ENCODE results near the gene SWI5.
A peak's percentile ranks its signal among the peaks of the same experiment; 100 is the strongest.

SWI5 gene

DNA sequence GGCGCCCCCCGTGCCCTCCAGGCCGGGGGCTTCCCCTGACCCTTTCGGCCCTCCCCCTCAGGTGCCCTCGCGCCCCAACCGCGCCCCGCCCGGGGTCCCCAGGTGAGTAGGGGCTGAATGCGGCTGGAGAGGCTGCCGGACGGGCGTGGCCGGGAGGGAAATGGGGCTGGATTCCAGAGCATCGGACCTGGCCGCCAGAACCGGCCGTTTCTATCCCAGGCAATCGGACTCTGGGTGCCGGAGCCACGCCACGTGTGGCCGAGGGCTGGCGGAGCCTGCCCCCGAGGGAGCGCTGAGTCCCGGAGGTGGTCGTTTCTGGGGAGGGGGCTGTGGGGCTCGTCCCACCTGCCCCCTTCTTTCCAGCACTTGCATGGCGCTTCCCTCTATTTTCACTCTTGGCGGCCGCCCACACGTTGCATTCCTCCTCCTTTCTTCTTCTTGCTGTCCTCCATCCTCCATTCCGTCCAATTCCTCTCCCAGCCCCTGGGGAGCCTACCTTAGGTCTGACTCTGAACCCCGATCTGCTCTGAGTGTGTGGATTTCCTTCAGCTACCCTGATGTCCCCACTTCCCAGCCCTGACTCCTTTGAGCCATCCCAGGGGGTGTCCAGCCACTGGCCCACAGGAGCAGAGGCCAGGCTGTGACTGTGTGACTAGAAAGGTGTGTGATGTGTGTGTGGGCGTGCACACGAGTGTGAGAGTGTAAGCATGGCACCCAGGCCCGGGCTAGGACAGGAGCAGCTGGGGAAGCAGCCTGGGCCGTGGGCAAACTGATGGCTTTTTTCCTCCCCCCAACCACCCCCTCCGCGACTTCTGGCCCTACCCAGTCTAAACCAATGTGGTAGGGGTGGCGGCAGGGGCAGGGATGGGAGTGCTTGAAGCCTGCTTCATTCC is 25.0 kb upstream of the SWI5 start:
- no peak for DNase-seq (ENCODE audit: low read depth, low spot score)
- H3K4me3 ChIP-seq (ENCODE audit: low read length): no peak overlapping the region

DNA sequence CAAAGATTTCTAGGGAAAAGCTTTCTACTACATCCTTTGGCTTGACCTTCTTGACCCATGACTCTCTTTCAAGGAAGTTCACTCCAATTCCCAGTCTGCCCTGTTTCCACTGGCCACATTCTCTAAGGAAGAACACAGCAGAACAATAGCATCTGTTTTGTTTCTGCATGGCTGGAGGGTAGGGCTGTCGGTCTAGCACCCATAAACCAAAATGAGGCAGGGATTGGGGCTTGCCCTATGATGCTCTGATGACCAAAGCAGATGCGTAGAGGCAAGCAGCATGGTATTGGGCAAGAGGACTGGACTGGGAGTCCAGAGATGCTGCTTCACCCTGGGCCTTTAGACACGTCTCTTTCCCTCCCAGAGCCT is 24.4 kb upstream of the SWI5 start:
- H3K4me3 ChIP-seq (ENCODE audit: low read length): no peak overlapping the region
- no peak for DNase-seq (ENCODE audit: low read depth, low spot score)

DNA sequence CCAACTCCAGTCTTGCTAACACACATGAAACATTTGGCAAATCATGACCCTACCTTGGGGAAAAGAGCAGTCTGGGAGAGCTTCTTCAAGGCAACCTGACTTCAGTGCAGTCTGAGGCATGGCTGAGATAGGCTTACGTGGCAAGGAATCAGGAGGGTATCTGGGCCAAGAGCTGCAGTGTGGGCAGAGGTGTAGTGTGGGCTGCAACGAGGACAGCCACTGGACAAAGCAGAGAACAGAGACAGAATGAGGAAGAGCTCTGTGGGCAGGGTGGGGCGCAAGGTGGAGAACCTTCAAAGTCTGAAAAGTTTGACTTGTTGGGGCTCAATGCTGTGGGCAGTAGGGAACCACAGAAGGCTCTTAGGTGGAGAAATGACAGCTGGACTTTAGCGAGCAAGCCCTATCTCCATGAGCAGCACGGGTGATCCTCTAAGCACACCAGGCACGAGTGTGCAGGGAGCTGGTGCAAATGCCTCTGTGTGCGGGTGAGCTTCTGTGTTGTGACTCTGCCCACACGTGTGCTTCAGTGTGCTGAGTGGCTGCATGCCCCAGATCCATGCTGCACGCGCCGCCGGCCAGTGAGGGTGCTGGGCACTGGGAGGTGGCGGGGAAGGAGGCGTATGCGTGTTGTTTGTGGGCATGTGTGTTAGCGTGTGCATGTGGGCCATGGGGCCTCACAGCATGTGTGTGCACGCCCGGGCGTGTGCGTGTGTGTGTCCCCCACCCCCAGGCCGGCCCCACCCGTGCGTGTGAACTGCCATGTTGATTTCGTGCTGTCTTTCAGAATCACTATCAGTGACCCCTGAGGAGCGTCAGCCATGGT is 23.5 kb upstream of the SWI5 start:
- DNase-seq (ENCODE audit: low read depth, low spot score): no peak
- H3K4me3 ChIP-seq (ENCODE audit: low read length): no peak overlapping the region

DNA sequence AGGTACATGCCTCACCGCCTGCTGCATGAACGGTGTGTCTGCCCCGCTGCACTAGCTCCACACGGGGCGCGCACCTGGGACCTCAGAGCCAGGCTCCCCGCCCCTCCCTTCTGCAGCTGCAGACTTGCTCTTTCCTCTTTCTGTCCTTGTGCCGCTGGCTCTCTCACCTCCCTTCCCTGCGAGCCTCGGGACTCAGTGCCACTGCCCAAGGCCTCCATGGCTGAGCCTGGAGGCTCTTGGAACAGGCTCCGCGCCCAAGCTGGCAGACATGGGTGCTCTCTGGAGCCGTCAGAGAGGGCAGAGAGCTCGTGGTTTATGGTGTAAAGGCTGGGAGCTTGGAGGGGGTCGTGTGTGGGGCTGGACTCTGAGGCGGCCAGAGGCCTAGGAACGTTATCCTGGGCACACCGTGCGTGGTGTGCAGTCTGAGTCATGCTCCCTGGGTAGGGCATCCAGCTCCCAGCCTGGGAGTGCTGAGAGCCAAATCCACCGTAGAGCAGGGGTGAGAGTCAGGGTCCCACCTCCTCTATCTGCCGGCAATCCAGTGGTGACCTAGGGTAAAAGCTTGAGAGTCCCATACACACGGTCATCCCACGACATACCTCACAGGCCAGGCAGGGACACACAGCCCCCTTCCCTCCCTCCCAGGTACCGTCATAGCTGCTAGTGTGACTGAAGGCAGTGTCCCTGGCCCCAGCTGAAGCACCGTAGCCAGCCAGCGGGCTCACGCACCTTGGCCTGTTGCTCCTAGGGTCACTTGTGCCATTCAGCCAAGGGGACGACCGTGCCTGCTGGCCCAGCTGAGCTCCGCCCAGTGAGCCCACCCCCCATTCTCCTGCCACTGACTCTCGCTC is 22.7 kb upstream of the SWI5 start:
- DNase-seq (ENCODE audit: low read depth, low spot score): no peak

DNA sequence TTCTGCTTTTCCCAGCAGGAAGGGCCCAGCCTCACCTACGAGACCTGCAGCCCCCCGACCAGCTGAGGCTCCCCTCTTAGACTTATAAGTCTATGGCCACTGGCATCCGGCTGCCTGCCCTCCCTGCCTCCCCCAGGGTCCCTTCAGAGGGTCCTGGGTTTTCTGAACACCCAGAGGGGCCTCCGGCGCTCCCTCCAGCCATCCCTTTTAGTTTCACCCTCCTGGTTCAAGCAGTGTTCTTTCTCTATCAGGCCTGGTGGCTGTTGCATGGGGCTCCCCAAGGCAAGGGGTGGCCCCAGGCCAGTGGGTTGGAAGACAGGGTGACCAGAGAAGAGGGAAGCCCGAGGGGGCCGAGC is 22.1 kb upstream of the SWI5 start:
- DNase-seq (ENCODE audit: low read depth, low spot score): no peak
- H3K4me3 ChIP-seq (ENCODE audit: low read length): no peak overlapping the region

More for the DNA sequence above, 22.7 kb upstream of the SWI5 start:
- H3K4me3 ChIP-seq (ENCODE audit: low read length): no peak overlapping the region

DNA sequence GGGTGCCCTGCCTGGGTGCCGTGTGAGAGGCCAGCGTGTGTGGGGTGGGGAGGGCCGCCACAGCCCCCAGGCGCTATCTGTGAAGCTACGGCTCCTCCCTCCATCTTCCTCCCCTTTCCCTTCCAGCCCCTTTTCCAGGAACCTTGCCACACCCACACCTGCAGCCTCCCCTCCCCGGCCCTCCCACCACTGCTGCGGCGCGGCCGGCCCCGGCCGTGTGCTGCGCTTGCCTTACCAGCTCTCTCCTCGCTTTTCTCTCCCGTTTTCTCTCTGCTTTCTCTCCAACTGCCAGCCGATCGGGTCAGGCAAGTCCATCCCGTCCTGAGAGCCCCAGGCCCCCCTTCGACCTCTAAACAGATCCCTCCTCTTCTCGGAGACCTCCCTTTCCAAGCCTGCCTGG is 21.7 kb upstream of the SWI5 start:
- H3K4me3 ChIP-seq (ENCODE audit: low read length): no peak overlapping the region
- DNase-seq (ENCODE audit: low read depth, low spot score): no peak

DNA sequence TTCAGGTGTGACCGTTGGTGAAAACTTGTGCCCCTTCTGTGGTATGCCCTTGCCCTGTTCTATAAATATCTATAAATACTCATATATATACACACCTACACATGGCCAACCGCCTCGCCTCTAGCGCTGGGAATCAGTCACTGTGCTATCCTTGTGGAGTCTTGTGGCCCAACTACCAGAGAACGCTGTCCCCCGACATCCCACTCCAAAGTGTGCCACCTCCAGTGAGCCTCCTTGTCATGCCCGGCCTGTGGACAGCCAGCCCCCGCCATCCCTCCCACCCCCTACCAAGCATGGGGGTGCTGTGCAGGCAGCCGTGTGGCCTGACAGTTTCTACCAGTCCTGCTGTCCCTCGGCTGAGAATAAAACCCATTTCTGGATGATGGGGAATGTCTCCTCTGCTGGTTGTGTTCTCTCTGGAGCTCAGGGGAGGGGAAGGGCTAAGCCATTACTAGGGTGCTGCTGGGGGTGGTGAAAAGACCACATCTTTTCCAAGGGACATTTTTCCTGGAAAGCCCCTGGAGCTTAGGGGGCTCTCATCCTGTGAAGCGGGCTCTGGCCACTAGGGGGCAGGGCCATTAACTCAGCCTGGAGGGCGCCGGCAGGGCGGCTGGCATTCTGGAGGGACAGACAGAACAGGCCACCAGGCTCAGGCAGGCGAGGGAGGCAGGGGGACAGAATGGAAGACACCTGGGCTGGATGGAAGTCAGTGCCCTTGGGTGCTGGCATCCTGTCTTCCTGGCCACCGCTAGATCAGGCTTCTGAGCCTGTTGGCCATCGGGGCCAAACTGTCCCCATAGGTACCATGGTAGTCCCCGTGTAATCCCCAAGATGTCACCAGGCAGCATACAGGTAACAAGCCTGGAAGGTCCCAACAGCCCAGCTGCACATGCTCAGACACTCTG is 21.0 kb upstream of the SWI5 start:
- DNase-seq (ENCODE audit: low read depth, low spot score): peak; percentile 29
- no peak overlapping the region for H3K4me3 ChIP-seq (ENCODE audit: low read length)

DNA sequence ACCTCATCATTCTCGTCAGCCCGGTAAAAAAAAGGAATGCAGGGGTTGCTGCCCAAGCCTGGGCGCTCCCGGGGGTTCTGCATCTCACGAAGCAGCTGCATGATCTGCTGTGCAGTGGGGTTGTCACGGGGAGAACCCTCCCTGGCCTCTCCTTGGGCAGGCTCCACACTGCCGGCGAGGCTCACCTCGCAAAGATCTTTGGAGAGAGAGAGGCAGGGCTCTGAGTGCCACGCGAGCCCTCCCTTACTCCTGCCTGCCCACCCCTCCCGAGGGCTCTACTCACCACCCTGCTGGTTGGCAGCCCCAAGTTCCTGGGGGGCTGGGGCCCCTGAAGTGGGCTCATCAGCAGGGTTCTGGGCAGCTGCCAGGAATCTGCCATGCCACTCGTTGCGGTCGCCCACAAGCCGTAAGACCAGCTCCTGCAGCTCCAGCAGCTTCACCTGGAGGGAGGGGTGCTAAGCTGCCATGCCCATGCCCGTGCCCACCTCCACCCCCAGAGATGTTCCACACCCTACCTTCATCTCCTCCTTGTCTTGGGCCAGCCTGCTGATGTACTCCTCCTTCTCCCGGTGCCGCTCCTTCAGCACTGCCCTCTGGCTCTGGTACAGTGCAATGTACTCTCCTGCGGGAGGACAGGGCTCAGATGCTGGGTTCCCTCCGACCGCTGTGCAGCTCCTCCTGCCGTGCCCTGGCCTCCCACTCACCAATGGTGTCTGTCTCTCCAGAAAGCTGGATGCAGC is 18.8 kb upstream of the SWI5 start:
- H3K4me3 ChIP-seq (ENCODE audit: low read length): no peak overlapping the region
- DNase-seq (ENCODE audit: low read depth, low spot score): no peak

DNA sequence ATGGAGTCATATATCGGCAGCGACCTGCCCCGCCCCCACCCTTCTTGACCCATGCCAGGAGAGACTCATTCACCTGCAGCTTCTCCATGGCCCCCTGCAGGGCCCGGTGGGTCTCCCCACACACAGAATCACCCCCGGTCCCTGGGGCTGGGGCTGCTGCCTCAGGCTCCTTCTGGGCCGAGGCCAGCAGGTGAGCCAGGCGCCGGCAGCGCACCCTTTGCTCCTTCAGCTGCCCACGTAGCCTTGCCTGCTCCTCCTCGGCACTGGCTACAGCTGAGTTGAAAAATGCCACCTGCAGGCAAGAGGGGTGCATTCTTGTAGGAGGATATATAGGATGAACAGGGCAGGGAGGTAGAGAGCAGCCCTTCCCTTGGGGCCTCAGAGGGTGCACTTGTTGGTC is 18.2 kb upstream of the SWI5 start:
- H3K4me3 ChIP-seq (ENCODE audit: low read length): no peak overlapping the region
- DNase-seq (ENCODE audit: low read depth, low spot score): no peak

DNA sequence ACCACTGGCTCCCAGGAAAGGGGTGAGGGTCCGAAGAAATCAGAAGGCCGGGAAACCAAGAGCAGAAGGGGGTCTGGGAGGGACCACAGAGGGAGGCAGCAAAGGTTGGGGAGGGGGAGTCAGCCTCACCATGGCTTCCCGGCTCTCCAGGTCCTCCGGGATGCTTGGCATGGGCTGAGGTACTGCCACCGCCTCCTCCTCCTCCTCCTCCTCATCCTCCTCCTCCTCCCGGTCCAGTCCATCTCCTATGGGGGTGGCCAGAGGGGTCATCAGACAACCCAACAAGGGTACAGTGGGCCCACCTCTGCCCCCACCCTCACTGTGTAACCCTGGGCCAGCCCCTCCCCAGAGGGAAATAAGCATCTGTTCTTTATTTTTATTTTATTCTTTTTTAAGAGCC is 17.8 kb upstream of the SWI5 start:
- H3K4me3 ChIP-seq (ENCODE audit: low read length): no peak overlapping the region
- DNase-seq (ENCODE audit: low read depth, low spot score): no peak

DNA sequence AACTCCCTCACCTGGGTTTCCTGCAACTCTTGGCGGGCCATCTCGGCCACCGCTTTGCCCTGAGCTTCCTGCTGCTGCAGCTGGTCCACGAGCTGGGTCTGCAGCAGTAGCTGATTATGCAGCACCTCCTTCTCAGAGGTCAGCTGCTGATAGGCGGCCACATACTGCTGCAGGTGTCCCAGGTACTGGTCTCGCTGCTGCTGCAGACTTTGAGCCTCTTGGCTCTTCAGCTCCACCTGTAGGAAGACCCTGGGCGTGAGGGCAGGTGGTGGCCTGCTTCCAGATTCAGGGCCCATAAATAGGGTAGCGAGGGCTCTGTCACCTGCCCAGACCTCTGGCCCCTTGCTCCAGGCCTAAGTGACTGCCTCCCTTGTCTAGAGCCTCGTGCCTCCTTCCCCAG is 16.9 kb upstream of the SWI5 start:
- no peak overlapping the region for H3K4me3 ChIP-seq (ENCODE audit: low read length)
- no peak for DNase-seq (ENCODE audit: low read depth, low spot score)

DNA sequence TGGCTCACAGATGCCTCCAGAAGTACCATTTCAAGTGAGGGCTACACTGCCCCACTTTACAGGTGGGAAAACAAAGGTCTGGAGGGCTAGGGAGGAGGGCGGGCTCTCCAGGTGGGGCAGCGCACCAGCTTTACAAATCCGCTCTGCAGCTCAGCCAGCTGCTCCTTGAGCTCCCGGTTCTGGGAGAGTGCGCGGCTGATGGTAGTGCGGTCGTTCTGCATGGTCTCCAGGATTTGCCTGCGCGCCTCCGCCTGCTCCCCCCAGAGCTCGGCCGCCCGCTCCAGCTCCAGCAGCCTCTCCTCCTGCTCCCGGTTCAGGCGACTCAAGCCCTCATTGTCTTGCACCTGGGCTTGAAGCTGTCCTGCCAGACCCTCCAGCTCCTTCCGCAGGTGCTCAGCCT is 15.7 kb upstream of the SWI5 start:
- DNase-seq (ENCODE audit: low read depth, low spot score): no peak
- H3K4me3 ChIP-seq (ENCODE audit: low read length): no peak overlapping the region

DNA sequence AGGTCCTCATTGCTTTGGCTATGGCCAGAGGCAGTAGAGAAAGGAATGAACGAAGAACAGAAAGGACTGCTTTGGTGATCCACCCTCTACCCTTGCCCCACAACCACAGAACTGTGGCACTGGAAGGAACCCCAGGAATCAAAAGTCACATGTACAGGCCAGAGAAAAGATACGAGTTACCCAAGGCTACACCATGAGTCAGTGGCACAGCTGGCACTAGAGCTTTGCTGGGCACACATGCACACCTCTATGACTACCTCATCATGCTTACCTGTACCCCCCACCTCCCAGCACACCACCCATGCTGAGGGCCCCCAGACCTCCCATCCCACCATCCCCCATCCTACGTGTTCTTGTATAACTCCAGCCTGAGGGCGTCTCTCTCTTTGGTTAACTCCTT is 13.4 kb upstream of the SWI5 start:
- no peak for DNase-seq (ENCODE audit: low read depth, low spot score)

DNA sequence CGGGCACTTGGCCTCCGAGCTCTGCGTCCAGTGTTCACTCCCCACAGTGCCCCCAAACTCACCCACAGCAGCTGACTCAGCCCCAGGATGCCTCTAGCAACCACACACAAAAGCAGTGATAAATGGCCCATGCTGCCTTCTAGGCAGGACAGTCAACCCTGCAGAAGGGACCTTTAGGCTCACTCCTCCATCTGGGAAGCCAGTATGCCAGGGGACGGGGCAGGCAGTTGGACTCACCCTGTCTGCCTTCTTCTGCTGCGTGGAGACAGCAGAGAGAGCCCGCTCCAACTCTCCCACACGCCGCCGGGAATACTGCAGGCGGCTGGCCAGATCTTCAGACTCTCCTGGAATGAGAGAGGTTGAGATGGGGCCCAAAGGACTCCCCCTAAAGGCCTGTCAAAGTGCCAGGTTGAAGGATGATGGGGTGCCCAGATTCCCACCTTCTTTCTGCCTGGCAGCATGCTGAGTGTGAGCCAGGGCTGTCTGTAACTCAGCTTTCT is 10.7 kb upstream of the SWI5 start:
- H3K4me3 ChIP-seq (ENCODE audit: low read length): no peak overlapping the region
- no peak for DNase-seq (ENCODE audit: low read depth, low spot score)

More for the DNA sequence above, 13.4 kb upstream of the SWI5 start:
- H3K4me3 ChIP-seq (ENCODE audit: low read length): no peak overlapping the region

DNA sequence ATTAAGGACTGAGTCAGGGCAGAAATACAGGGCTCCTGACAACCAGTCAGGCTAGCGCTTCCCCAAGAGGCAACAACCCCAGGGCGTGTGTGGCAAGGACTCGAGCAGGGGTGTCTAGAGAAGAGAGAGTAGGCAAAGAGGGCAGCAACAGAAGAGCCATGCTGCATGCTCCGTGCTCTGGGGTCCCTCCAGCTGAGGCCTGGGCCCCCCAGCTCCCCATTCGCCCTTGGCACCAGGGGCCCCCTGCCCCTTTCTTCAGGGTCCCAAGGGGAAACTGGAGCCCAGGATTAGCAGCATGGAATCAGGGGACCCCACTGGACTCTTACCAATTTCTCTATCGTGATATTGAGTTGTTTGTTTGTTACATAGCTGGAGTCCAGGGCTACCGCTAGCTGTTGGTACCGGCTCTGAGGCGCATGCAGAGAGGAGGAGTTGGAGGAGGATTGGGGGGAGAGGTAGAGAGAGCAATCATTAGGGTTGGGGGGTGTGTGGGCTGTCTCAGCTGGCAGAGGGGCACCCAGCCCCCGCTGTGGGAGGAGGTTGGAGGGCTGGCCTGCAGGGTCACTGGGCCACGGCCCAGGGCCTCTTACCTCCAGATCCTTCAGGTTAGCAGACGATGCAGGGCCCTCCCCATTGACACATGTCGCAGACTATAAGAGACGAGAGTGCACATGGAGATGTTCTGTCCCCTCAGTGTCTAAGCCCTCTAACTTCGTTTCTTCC is 9.0 kb upstream of the SWI5 start:
- H3K4me3 ChIP-seq (ENCODE audit: low read length): no peak overlapping the region
- no peak for DNase-seq (ENCODE audit: low read depth, low spot score)

DNA sequence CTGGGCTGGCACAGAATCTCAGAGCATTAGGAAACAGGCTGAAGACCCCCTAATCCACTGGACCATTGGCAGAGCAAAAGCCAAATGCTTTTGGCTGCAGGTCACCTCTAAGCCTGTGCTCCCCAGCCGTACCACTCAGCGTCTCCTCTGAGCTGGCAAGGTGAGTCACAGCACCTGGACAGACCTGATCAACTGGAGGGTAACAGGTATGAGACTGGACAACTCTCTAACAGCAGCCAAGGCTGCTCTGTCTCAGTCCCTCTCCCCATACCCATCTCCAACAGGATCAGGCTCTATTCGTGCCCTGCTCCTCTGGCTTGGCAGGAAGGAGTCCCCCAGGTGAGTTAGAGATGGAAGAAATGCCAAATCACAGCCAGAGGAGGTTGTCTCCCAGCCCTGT is 5.0 kb upstream of the SWI5 start:
- DNase-seq (ENCODE audit: low read depth, low spot score): no peak
- H3K4me3 ChIP-seq (ENCODE audit: low read length): no peak overlapping the region

DNA sequence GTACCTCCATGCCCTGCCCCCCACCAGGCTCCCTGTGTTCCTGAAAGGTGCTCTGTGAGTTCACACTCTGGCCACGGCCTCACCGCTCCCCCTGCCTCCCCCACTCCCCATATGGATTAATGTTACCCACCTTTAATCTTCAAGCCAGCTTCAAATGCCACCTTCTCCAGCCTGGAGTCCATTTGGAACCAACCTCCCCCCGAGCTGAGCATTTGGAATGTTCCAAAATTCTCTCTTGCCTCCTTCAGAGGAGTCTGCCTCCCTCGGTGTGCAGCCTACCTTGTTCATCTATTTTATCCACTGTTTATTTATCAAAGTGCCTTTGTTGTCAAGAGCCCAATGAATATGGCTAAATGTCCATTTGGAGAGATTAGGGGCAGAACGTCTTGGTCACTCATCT is 4.6 kb upstream of the SWI5 start:
- DNase-seq (ENCODE audit: low read depth, low spot score): no peak
- H3K4me3 ChIP-seq (ENCODE audit: low read length): no peak overlapping the region

Data from Jurkat, Clone E6-1 (cell line).